H7 (cell line): ENCODE results near the gene NAXE. TPM values are rescaled to one million over a fixed set of nuclear protein-coding genes. Genes with fewer than 3 reads are reported as not detected.
A peak's percentile ranks its signal among the peaks of the same experiment; 100 is the strongest.
"Not testable (repeated sequence)": the region's sequence is repeated elsewhere in the genome, so short reads cannot be mapped to it uniquely, and the experiment has no call there.

ENCODE experiments used
- DNase-seq: peaks from one replicate; pipeline ENCODE4 v3.0.0; 2012
- H3K27me3 ChIP-seq: 2 replicates; pipeline ENCODE4 v1.6.0; 2011; ENCODE audit warnings: mild to moderate bottlenecking, low read length; ENCODE audit not compliant: control insufficient read depth, insufficient read depth
- H3K36me3 ChIP-seq: replicated peaks from 2 replicates; pipeline ENCODE4 v1.5.1; 2011; ENCODE audit warnings: low read length; ENCODE audit not compliant: control insufficient read depth, insufficient read depth
- H3K4me3 ChIP-seq: 2 replicates; pipeline ENCODE4 v1.5.1; 2011; ENCODE audit warnings: low read depth, mild to moderate bottlenecking, control low read depth, low read length, moderate library complexity; ENCODE audit not compliant: insufficient read depth
- total RNA-seq: library from RNA; depleted of rRNA; stranded (reverse); fragments of >200 nt; shearing (Covaris generic); gene quantifications from 2 replicates; pipeline ENCODE4 v1.2.3, GENCODE V29; 2014; rRNA removed

NAXE gene
- 133 and 151 TPM in 2 replicates for total RNA-seq

GRCh38 chr1:156591432-156592157 is at the start of gene NAXE:
Gene NAXE, plus strand, starts transcription at chr1:156591776. Its CDS starts 29 bp downstream, at chr1:156591805.
- DNase-seq: peak; percentile 97
- no peaks in the 10 kb centered on the region for H3K27me3 ChIP-seq
- peaks cover 29% of the 10 kb centered on the region for H3K36me3 ChIP-seq
- H3K4me3 ChIP-seq: peak within 1 kb of the TSS; percentile 96

- Histone ChIP-seq H3K36me3 (peaks cover 28% of the 10 kb centered on the region), H3K27me3 (no peaks in the 10 kb centered on the region), H3K4me3 (no peak overlapping the region)
- no peak for DNase-seq
These were observed 48.5 kb upstream of the NAXE start for GRCh38 chr1:156543066-156543465.

- Histone ChIP-seq H3K27me3 (no peaks in the 10 kb centered on the region), H3K4me3 (no peak overlapping the region), H3K36me3 (peaks cover 26% of the 10 kb centered on the region)
- no peak for DNase-seq
These were observed 46.9 kb upstream of the NAXE start for GRCh38 chr1:156544592-156545102.

- no peak for DNase-seq
- Histone ChIP-seq H3K27me3 (no peaks in the 10 kb centered on the region), H3K36me3 (peaks cover 25% of the 10 kb centered on the region), H3K4me3 (no peak overlapping the region)
These were observed 45.3 kb upstream of the NAXE start for GRCh38 chr1:156546267-156546666.

GRCh38 chr1:156547434-156547833 is 44.1 kb upstream of the NAXE start:
- Histone ChIP-seq H3K4me3 (no peak overlapping the region), H3K27me3 (no peaks in the 10 kb centered on the region), H3K36me3 (peaks cover 25% of the 10 kb centered on the region)
- no peak for DNase-seq

- no peak for DNase-seq
- Histone ChIP-seq H3K27me3 (no peaks in the 10 kb centered on the region), H3K36me3 (peaks cover 25% of the 10 kb centered on the region), H3K4me3 (no peak overlapping the region)
These were observed 43.6 kb upstream of the NAXE start for GRCh38 chr1:156547982-156548381.

- Histone ChIP-seq H3K36me3 (peaks cover 25% of the 10 kb centered on the region), H3K27me3 (no peaks in the 10 kb centered on the region)
- no peak for DNase-seq
These were observed 42.2 kb upstream of the NAXE start for GRCh38 chr1:156549390-156549789.

GRCh38 chr1:156549831-156550230 is 41.7 kb upstream of the NAXE start:
- peaks cover 25% of the 10 kb centered on the region for H3K36me3 ChIP-seq
- H3K27me3 ChIP-seq: no peaks in the 10 kb centered on the region
- no peak for DNase-seq

More at GRCh38 chr1:156549390-156549789, 42.2 kb upstream of the NAXE start:
- H3K4me3 ChIP-seq: no peak overlapping the region

GRCh38 chr1:156550346-156550745 is 41.2 kb upstream of the NAXE start:
- Histone ChIP-seq H3K27me3 (no peaks in the 10 kb centered on the region), H3K4me3 (no peak overlapping the region), H3K36me3 (peaks cover 25% of the 10 kb centered on the region)
- no peak for DNase-seq

More at GRCh38 chr1:156549831-156550230, 41.7 kb upstream of the NAXE start:
- no peak overlapping the region for H3K4me3 ChIP-seq

- H3K4me3 ChIP-seq: no peak overlapping the region
- peaks cover 21% of the 10 kb centered on the region for H3K36me3 ChIP-seq
- H3K27me3 ChIP-seq: no peaks in the 10 kb centered on the region
- DNase-seq: no peak
These were observed 40.4 kb upstream of the NAXE start for GRCh38 chr1:156551066-156551643.

- Histone ChIP-seq H3K27me3 (no peaks in the 10 kb centered on the region), H3K36me3 (peaks cover 22% of the 10 kb centered on the region), H3K4me3 (no peak overlapping the region)
- DNase-seq: no peak
These were observed 39.7 kb upstream of the NAXE start for GRCh38 chr1:156551869-156552268.

- H3K27me3 ChIP-seq: no peaks in the 10 kb centered on the region
- H3K4me3 ChIP-seq: no peak overlapping the region
- H3K36me3 ChIP-seq: peaks cover 21% of the 10 kb centered on the region
- no peak for DNase-seq
These were observed 39.1 kb upstream of the NAXE start for GRCh38 chr1:156552518-156552917.

- DNase-seq, H3K4me3 ChIP-seq, H3K27me3 ChIP-seq: not testable (repeated sequence)
- peaks cover 18% of the 10 kb centered on the region for H3K36me3 ChIP-seq
These were observed 38.6 kb upstream of the NAXE start for GRCh38 chr1:156552937-156553336.

- DNase-seq: no peak
- Histone ChIP-seq H3K4me3 (no peak overlapping the region), H3K36me3 (peaks cover 11% of the 10 kb centered on the region), H3K27me3 (no peaks in the 10 kb centered on the region)
These were observed 37.6 kb upstream of the NAXE start for GRCh38 chr1:156553860-156554485.

- H3K4me3 ChIP-seq: no peak overlapping the region
- DNase-seq: no peak
- peaks cover 19% of the 10 kb centered on the region for H3K36me3 ChIP-seq
These were observed 36.6 kb upstream of the NAXE start for GRCh38 chr1:156554971-156555370.

More at GRCh38 chr1:156554971-156555370, 36.6 kb upstream of the NAXE start:
- no peaks in the 10 kb centered on the region for H3K27me3 ChIP-seq
